ENCODE data around the gene VASH2. TPM values are rescaled to one million over a fixed set of nuclear protein-coding genes. Genes with fewer than 3 reads are reported as not detected.
A peak's percentile ranks its signal among the peaks of the same experiment; 100 is the strongest.
"Not testable (repeated sequence)": the region's sequence is repeated elsewhere in the genome, so short reads cannot be mapped to it uniquely, and the experiment has no call there.

Gene VASH2
- polyA plus RNA-seq, 4 donors = 0.27 to 3.6 (median 0.30) TPM; not detected in 1

- H3K4me3 ChIP-seq (ENCODE audit: low read depth in 1 of 3, low read length in 3 of 3); H3K27me3 ChIP-seq (ENCODE audit: control insufficient read depth in 3 of 3, insufficient read depth in 3 of 3, low read length in 3 of 3); H3K36me3 ChIP-seq (ENCODE audit: control insufficient read depth in 3 of 3, insufficient read depth in 2 of 3, low read depth in 1 of 3, low read length in 3 of 3); FAIRE-seq; DNase-seq; H3K9me3 ChIP-seq (ENCODE audit: control insufficient read depth in 2 of 2, insufficient read depth in 1 of 2, low read depth in 1 of 2, low read length in 1 of 2); H3K4me1 ChIP-seq (ENCODE audit: control insufficient read depth in 3 of 3, insufficient read depth in 2 of 3, low read depth in 1 of 3, low read length in 2 of 3); H3K27ac ChIP-seq (ENCODE audit: low read depth in 1 of 3, low read length in 2 of 3): not testable (repeated sequence)
- WGBS, 3 donors = 66 to 100% (median 89%) methylated on average over 2 to 3 of the region's 3 CpGs
Observed at GRCh38 chr1:212913638-212914037, 36.7 kb upstream of the VASH2 start.

GRCh38 chr1:212914110-212914509 lies 36.2 kb upstream of the VASH2 start:
- 73 to 85% (median 83%) methylated on average over 2 to 4 of the region's 5 CpGs for WGBS, 3 donors
- FAIRE-seq = not testable (repeated sequence)

GRCh38 chr1:212914789-212915188 lies 35.6 kb upstream of the VASH2 start:
- H3K4me1 ChIP-seq (ENCODE audit: control insufficient read depth in 3 of 3, insufficient read depth in 2 of 3, low read depth in 1 of 3, low read length in 2 of 3) = peaks cover 0 to 7% (median 0%) of the 10 kb centered on the region in 3 donors
- WGBS, 3 donors = 73 to 77% (median 74%) methylated on average over 3 of the region's 3 CpGs
- H3K27ac ChIP-seq (ENCODE audit: low read depth in 1 of 3, low read length in 2 of 3) = no peak overlapping the region
- H3K4me3 ChIP-seq (ENCODE audit: low read depth in 1 of 3, low read length in 3 of 3) = no peak overlapping the region
- H3K36me3 ChIP-seq (ENCODE audit: control insufficient read depth in 3 of 3, insufficient read depth in 2 of 3, low read depth in 1 of 3, low read length in 3 of 3) = no peaks in the 10 kb centered on the region
- H3K9me3 ChIP-seq (ENCODE audit: control insufficient read depth in 2 of 2, insufficient read depth in 1 of 2, low read depth in 1 of 2, low read length in 1 of 2) = no peaks in the 10 kb centered on the region
- no peaks in the 10 kb centered on the region for H3K27me3 ChIP-seq (ENCODE audit: control insufficient read depth in 3 of 3, insufficient read depth in 3 of 3, low read length in 3 of 3)
- no peak for DNase-seq
- no peak for FAIRE-seq

More at GRCh38 chr1:212914110-212914509, 36.2 kb upstream of the VASH2 start:
- not testable (repeated sequence) for H3K4me3 ChIP-seq (ENCODE audit: low read depth in 1 of 3, low read length in 3 of 3); DNase-seq; H3K4me1 ChIP-seq (ENCODE audit: control insufficient read depth in 3 of 3, insufficient read depth in 2 of 3, low read depth in 1 of 3, low read length in 2 of 3); H3K27ac ChIP-seq (ENCODE audit: low read depth in 1 of 3, low read length in 2 of 3); H3K36me3 ChIP-seq (ENCODE audit: control insufficient read depth in 3 of 3, insufficient read depth in 2 of 3, low read depth in 1 of 3, low read length in 3 of 3); H3K27me3 ChIP-seq (ENCODE audit: control insufficient read depth in 3 of 3, insufficient read depth in 3 of 3, low read length in 3 of 3); H3K9me3 ChIP-seq (ENCODE audit: control insufficient read depth in 2 of 2, insufficient read depth in 1 of 2, low read depth in 1 of 2, low read length in 1 of 2)

- Histone ChIP-seq H3K4me3 (ENCODE audit: low read depth in 1 of 3, low read length in 3 of 3) (no peak overlapping the region), H3K27ac (ENCODE audit: low read depth in 1 of 3, low read length in 2 of 3) (no peak overlapping the region), H3K9me3 (ENCODE audit: control insufficient read depth in 2 of 2, insufficient read depth in 1 of 2, low read depth in 1 of 2, low read length in 1 of 2) (no peaks in the 10 kb centered on the region), H3K27me3 (ENCODE audit: control insufficient read depth in 3 of 3, insufficient read depth in 3 of 3, low read length in 3 of 3) (no peaks in the 10 kb centered on the region), H3K4me1 (ENCODE audit: control insufficient read depth in 3 of 3, insufficient read depth in 2 of 3, low read depth in 1 of 3, low read length in 2 of 3) (peaks cover 0 to 7% (median 0%) of the 10 kb centered on the region in 3 donors), H3K36me3 (ENCODE audit: control insufficient read depth in 3 of 3, insufficient read depth in 2 of 3, low read depth in 1 of 3, low read length in 3 of 3) (no peaks in the 10 kb centered on the region)
- FAIRE-seq (no peak), DNase-seq (peak in 1 of 2 donors; percentile 40)
- WGBS, 3 donors = 70 to 77% (median 75%) methylated on average over 13 of the region's 13 CpGs
Observed at GRCh38 chr1:212915245-212916091, 34.9 kb upstream of the VASH2 start.

- peak; percentile 35 to 49 for DNase-seq
- Histone ChIP-seq H3K4me3 (ENCODE audit: low read depth in 1 of 3, low read length in 3 of 3) (no peak overlapping the region), H3K9me3 (ENCODE audit: control insufficient read depth in 2 of 2, insufficient read depth in 1 of 2, low read depth in 1 of 2, low read length in 1 of 2) (no peaks in the 10 kb centered on the region), H3K4me1 (ENCODE audit: control insufficient read depth in 3 of 3, insufficient read depth in 2 of 3, low read depth in 1 of 3, low read length in 2 of 3) (peaks cover 0 to 7% (median 0%) of the 10 kb centered on the region in 3 donors), H3K36me3 (ENCODE audit: control insufficient read depth in 3 of 3, insufficient read depth in 2 of 3, low read depth in 1 of 3, low read length in 3 of 3) (no peaks in the 10 kb centered on the region), H3K27ac (ENCODE audit: low read depth in 1 of 3, low read length in 2 of 3) (no peak overlapping the region), H3K27me3 (ENCODE audit: control insufficient read depth in 3 of 3, insufficient read depth in 3 of 3, low read length in 3 of 3) (no peaks in the 10 kb centered on the region)
- FAIRE-seq = no peak
- WGBS, 3 donors = 31 to 44% (median 37%) methylated on average over 23 of the region's 23 CpGs
Observed at GRCh38 chr1:212916481-212917133, 33.7 kb upstream of the VASH2 start.

- WGBS, 3 donors = 57 to 73% (median 68%) methylated on average over 9 of the region's 9 CpGs
- FAIRE-seq = no peak
- no peak overlapping the region for H3K4me3 ChIP-seq (ENCODE audit: low read depth in 1 of 3, low read length in 3 of 3)
Observed at GRCh38 chr1:212917134-212917485, 33.2 kb upstream of the VASH2 start.

GRCh38 chr1:212917858-212918257 lies 32.5 kb upstream of the VASH2 start:
- no peak overlapping the region for H3K4me3 ChIP-seq (ENCODE audit: low read depth in 1 of 3, low read length in 3 of 3)
- no peaks in the 10 kb centered on the region for H3K27me3 ChIP-seq (ENCODE audit: control insufficient read depth in 3 of 3, insufficient read depth in 3 of 3, low read length in 3 of 3)
- no peak overlapping the region for H3K27ac ChIP-seq (ENCODE audit: low read depth in 1 of 3, low read length in 2 of 3)
- no peak for FAIRE-seq
- no peaks in the 10 kb centered on the region for H3K9me3 ChIP-seq (ENCODE audit: control insufficient read depth in 2 of 2, insufficient read depth in 1 of 2, low read depth in 1 of 2, low read length in 1 of 2)
- DNase-seq = no peak
- H3K36me3 ChIP-seq (ENCODE audit: control insufficient read depth in 3 of 3, insufficient read depth in 2 of 3, low read depth in 1 of 3, low read length in 3 of 3) = no peaks in the 10 kb centered on the region
- peaks cover 0 to 7% (median 0%) of the 10 kb centered on the region in 3 donors for H3K4me1 ChIP-seq (ENCODE audit: control insufficient read depth in 3 of 3, insufficient read depth in 2 of 3, low read depth in 1 of 3, low read length in 2 of 3)
- 80 to 87% (median 85%) methylated on average over 5 of the region's 5 CpGs for WGBS, 3 donors

More at GRCh38 chr1:212917134-212917485, 33.2 kb upstream of the VASH2 start:
- Histone ChIP-seq H3K36me3 (ENCODE audit: control insufficient read depth in 3 of 3, insufficient read depth in 2 of 3, low read depth in 1 of 3, low read length in 3 of 3) (no peaks in the 10 kb centered on the region), H3K27me3 (ENCODE audit: control insufficient read depth in 3 of 3, insufficient read depth in 3 of 3, low read length in 3 of 3) (no peaks in the 10 kb centered on the region), H3K4me1 (ENCODE audit: control insufficient read depth in 3 of 3, insufficient read depth in 2 of 3, low read depth in 1 of 3, low read length in 2 of 3) (peaks cover 0 to 7% (median 0%) of the 10 kb centered on the region in 3 donors), H3K27ac (ENCODE audit: low read depth in 1 of 3, low read length in 2 of 3) (no peak overlapping the region), H3K9me3 (ENCODE audit: control insufficient read depth in 2 of 2, insufficient read depth in 1 of 2, low read depth in 1 of 2, low read length in 1 of 2) (no peaks in the 10 kb centered on the region)
- DNase-seq = no peak

GRCh38 chr1:212918824-212919223 lies 31.5 kb upstream of the VASH2 start:
- no peak for DNase-seq
- Histone ChIP-seq H3K27me3 (ENCODE audit: control insufficient read depth in 3 of 3, insufficient read depth in 3 of 3, low read length in 3 of 3) (no peaks in the 10 kb centered on the region), H3K36me3 (ENCODE audit: control insufficient read depth in 3 of 3, insufficient read depth in 2 of 3, low read depth in 1 of 3, low read length in 3 of 3) (no peaks in the 10 kb centered on the region), H3K4me3 (ENCODE audit: low read depth in 1 of 3, low read length in 3 of 3) (no peak overlapping the region), H3K9me3 (ENCODE audit: control insufficient read depth in 2 of 2, insufficient read depth in 1 of 2, low read depth in 1 of 2, low read length in 1 of 2) (no peaks in the 10 kb centered on the region), H3K4me1 (ENCODE audit: control insufficient read depth in 3 of 3, insufficient read depth in 2 of 3, low read depth in 1 of 3, low read length in 2 of 3) (peaks cover 0 to 7% (median 0%) of the 10 kb centered on the region in 3 donors), H3K27ac (ENCODE audit: low read depth in 1 of 3, low read length in 2 of 3) (no peak overlapping the region)
- 57 to 83% (median 60%) methylated on average over 2 of the region's 2 CpGs for WGBS, 3 donors
- no peak for FAIRE-seq

Data from small intestine (tissue), 7 donors.